DOHH2 (cell line): Measurements from ENCODE around the gene DOK3.

ENCODE experiments used
- H3F3A ChIP-seq: fragments of 200-600 bp; sonication (generic), shearing (Covaris generic); 2 replicates; pipeline ENCODE4 v1.6.0; 2016; ENCODE audit warnings: antibody characterized with exemption, mild to moderate bottlenecking; ENCODE audit not compliant: control insufficient read depth, insufficient read depth
- H3K27ac ChIP-seq: fragments of 200-600 bp; sonication (generic); 2 replicates; pipeline ENCODE4 v1.5.1; 2014; ENCODE audit warnings: low read depth, mild to moderate bottlenecking, low read length, moderate library complexity
- H3K27me3 ChIP-seq: fragments of 200-600 bp; sonication (generic); 2 replicates; pipeline ENCODE4 v1.6.1; 2014; ENCODE audit warnings: mild to moderate bottlenecking, low read length, mixed read lengths; ENCODE audit not compliant: control insufficient read depth
- H3K36me3 ChIP-seq: fragments of 200-600 bp; sonication (generic); 2 replicates; pipeline ENCODE4 v1.6.1; 2014; ENCODE audit warnings: mild to moderate bottlenecking, low read length, moderate library complexity, mixed read lengths; ENCODE audit not compliant: control insufficient read depth
- H3K4me1 ChIP-seq: fragments of 200-600 bp; sonication (generic); 2 replicates; pipeline ENCODE4 v1.6.1; 2014; ENCODE audit warnings: mild to moderate bottlenecking, low read length, mixed read lengths; ENCODE audit not compliant: control insufficient read depth
- H3K4me2 ChIP-seq: fragments of 200-600 bp; sonication (generic); 2 replicates; pipeline ENCODE4 v1.6.0; 2014; ENCODE audit warnings: mild to moderate bottlenecking, low read length, moderate library complexity
- H3K4me3 ChIP-seq: fragments of 200-600 bp; sonication (generic); 2 replicates; pipeline ENCODE4 v1.5.1; 2014; ENCODE audit warnings: mild to moderate bottlenecking, low read length, mixed read lengths
- H3K79me2 ChIP-seq: fragments of 200-600 bp; sonication (generic); 2 replicates; pipeline ENCODE4 v1.6.1; 2014; ENCODE audit warnings: mild to moderate bottlenecking, low read length, mixed read lengths; ENCODE audit not compliant: control insufficient read depth
- H3K9me2 ChIP-seq: fragments of 200-600 bp; sonication (generic); replicated peaks from 2 replicates; pipeline ENCODE4 v1.6.1; 2014; ENCODE audit warnings: mild to moderate bottlenecking, low read length, mixed read lengths; ENCODE audit not compliant: control insufficient read depth
- H3K9me3 ChIP-seq: fragments of 200-600 bp; sonication (generic); 2 replicates; pipeline ENCODE4 v1.6.1; 2014; ENCODE audit warnings: antibody characterized with exemption, low read length, mixed read lengths; ENCODE audit not compliant: control insufficient read depth, insufficient read depth
- H4K20me1 ChIP-seq: fragments of 200-600 bp; sonication (generic); 2 replicates; pipeline ENCODE4 v1.6.0; 2014; ENCODE audit warnings: low read depth, mild to moderate bottlenecking, antibody characterized with exemption, low read length, moderate library complexity; ENCODE audit not compliant: control insufficient read depth, insufficient read depth
- CTCF ChIP-seq: fragments of 200-600 bp; sonication (generic); IDR thresholded peaks from one replicate; pipeline ENCODE4 v1.5.1; 2014; ENCODE audit warnings: antibody characterized with exemption, mild to moderate bottlenecking, low read depth, low read length; ENCODE audit not compliant: poor library complexity, severe bottlenecking
- EZH2phosphoT487 ChIP-seq: fragments of 200-600 bp; sonication (generic); IDR thresholded peaks from 2 replicates; pipeline ENCODE4 v1.6.1; 2017; ENCODE audit warnings: borderline replicate concordance, mild to moderate bottlenecking, antibody characterized with exemption, low read length, moderate library complexity, mixed read lengths

DOK3 gene

GRCh38 chr5:177513500-177513899, 3.9 kb upstream of the DOK3 start:
- peaks cover 52% of the 10 kb centered on the region for H3K4me1 ChIP-seq
- TF ChIP-seq CTCF (no peak), EZH2phosphoT487 (no peak)
- H3K4me2 ChIP-seq: no peak overlapping the region
- no peak overlapping the region for H3K27ac ChIP-seq
- no peaks in the 10 kb centered on the region for H3K27me3 ChIP-seq
- H3F3A ChIP-seq: peaks cover 16% of the 10 kb centered on the region
- H3K4me3 ChIP-seq: no peak overlapping the region
- H3K9me3 ChIP-seq: no peaks in the 10 kb centered on the region
- H3K9me2 ChIP-seq: no peaks in the 10 kb centered on the region
- H3K36me3 ChIP-seq: peaks cover 81% of the 10 kb centered on the region
- peaks cover 56% of the 10 kb centered on the region for H3K79me2 ChIP-seq
- peaks cover 3% of the 10 kb centered on the region; the same call in 1 of the 2 replicates for H4K20me1 ChIP-seq

- TF ChIP-seq CTCF (no peak), EZH2phosphoT487 (no peak)
- no peaks in the 10 kb centered on the region for H3K9me2 ChIP-seq
- peaks cover 87% of the 10 kb centered on the region for H3K36me3 ChIP-seq
These were observed 3.2 kb upstream of the DOK3 start for GRCh38 chr5:177512736-177513380.

DNA sequence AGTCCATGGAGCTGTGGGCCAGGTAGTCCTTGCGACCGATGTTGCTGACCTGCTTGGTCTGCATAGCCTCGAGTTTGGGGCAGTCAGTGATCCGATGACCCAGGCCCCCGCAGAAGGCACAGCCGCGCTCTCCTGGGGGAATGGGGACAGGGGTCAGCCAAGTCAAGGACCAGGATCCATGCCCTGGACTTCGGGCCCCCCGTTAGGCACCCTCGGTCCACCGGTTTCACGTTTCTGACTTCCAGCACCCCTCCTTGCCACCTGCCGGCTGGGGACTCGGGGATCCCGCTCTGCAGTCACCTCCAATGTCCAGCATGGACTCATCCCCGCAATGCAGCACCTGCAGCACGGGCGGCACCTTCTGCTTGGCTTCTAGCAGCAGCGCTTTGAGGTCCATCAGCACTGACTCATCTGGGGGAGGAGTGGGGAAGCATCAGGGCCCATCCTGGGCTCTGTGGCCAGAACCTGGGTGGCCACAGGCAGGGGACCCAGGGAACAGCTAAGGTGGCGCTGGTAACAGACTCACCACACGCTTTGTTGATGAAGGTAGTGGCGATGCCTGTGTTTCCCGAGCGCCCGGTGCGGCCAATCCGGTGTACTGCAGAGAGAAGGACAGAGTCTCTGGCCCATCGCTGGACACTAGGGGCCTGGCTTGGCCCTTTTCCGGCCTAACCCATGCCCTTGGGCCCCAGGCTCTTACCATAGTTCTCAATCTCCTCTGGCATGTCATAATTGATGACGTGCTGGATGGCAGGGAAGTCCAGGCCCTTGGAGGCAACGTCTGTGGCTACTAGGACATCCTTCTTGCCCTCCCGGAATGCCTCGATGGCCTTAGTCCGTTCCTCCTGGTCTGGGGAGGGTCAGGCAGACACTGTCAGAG, 2.4 kb upstream of the DOK3 start:
- H3K9me3 ChIP-seq: no peaks in the 10 kb centered on the region
- TF ChIP-seq CTCF: no peak
- no peak for TF ChIP-seq EZH2phosphoT487
- no peak overlapping the region for H3K4me3 ChIP-seq
- no peaks in the 10 kb centered on the region for H3K9me2 ChIP-seq
- H3K79me2 ChIP-seq: peaks cover 65% of the 10 kb centered on the region
- H3K4me2 ChIP-seq: peak overlapping the region; percentile 100
- no peaks in the 10 kb centered on the region for H3K27me3 ChIP-seq
- peaks cover 16% of the 10 kb centered on the region for H3F3A ChIP-seq
- peaks cover 67% of the 10 kb centered on the region for H3K4me1 ChIP-seq
- H3K27ac ChIP-seq: peak overlapping the region; percentile 99
- peaks cover 3% of the 10 kb centered on the region; the same call in 1 of the 2 replicates for H4K20me1 ChIP-seq
- peaks cover 96% of the 10 kb centered on the region for H3K36me3 ChIP-seq

More at GRCh38 chr5:177512736-177513380, 3.2 kb upstream of the DOK3 start:
- Histone ChIP-seq H3K9me3 (no peaks in the 10 kb centered on the region), H3K79me2 (peaks cover 62% of the 10 kb centered on the region), H3K4me2 (no peak overlapping the region), H4K20me1 (peaks cover 3% of the 10 kb centered on the region; the same call in 1 of the 2 replicates), H3K27ac (no peak overlapping the region), H3K27me3 (no peaks in the 10 kb centered on the region), H3K4me3 (no peak overlapping the region), H3F3A (peaks cover 16% of the 10 kb centered on the region), H3K4me1 (peaks cover 59% of the 10 kb centered on the region)
